HEK293 (cell line): Measurements from ENCODE around the gene PPP2R2D.

ENCODE experiments used
- CTCF ChIA-PET: fragments of 350-600 bp; formaldehyde crosslinking; extraction: SDS; loops from one replicate; lab custom pipeline; 2021; ENCODE audit warnings: antibody characterized with exemption; lab: Yijun Ruan, JAX
- POLR2A ChIA-PET: fragments of 300-600 bp; formaldehyde crosslinking; extraction: SDS; loops from one replicate; lab custom pipeline; 2020; ENCODE audit warnings: antibody characterized with exemption, inconsistent platforms; lab: Yijun Ruan, JAX
- H3K27ac ChIP-seq: fragments of 200-500 bp; sonication (Bioruptor generic); 2 replicates; pipeline ENCODE4 v1.5.1; 2014; ENCODE audit warnings: low read depth, low read length, control low read depth, inconsistent platforms; ENCODE audit errors: extremely low read depth
- H3K36me3 ChIP-seq, 2 experiments: fragments of 200-500 bp in 1 of 2; sonication (Bioruptor generic) in 1 of 2; 1 replicate in 1 of 2; 2 replicates in 1 of 2; pipeline ENCODE4 v1.5.1; 2014 to 2017; ENCODE audit warnings: inconsistent platforms in 2 of 2, low read length in 2 of 2; ENCODE audit not compliant: control insufficient read depth in 2 of 2, insufficient read depth in 1 of 2
- H3K4me1 ChIP-seq: fragments of 200-500 bp; sonication (Bioruptor generic); 2 replicates; pipeline ENCODE4 v1.5.1; 2014; ENCODE audit warnings: mild to moderate bottlenecking, low read length, inconsistent platforms; ENCODE audit not compliant: control insufficient read depth, insufficient read depth
- H3K4me3 ChIP-seq: 2 replicates; pipeline ENCODE4 v1.5.1; 2011; ENCODE audit warnings: low read depth, mild to moderate bottlenecking, control low read depth, low read length, moderate library complexity
- H3K9me3 ChIP-seq: fragments of 200-500 bp; sonication (Bioruptor generic); 2 replicates; pipeline ENCODE4 v1.5.1; 2014; ENCODE audit warnings: low read depth, low read length, inconsistent platforms; ENCODE audit not compliant: control insufficient read depth, insufficient read depth
- EGR2 ChIP-seq: fragments of 450-650 bp; formaldehyde crosslinking; IDR thresholded peaks from 2 replicates; pipeline ENCODE4 v1.5.1; 2016; ENCODE audit warnings: low read depth, missing biosample characterization, missing genetic modification characterization
- PRDM10 ChIP-seq: fragments of 450-650 bp; formaldehyde crosslinking; IDR thresholded peaks from 2 replicates; pipeline ENCODE4 v1.5.1; 2016; ENCODE audit warnings: missing biosample characterization, missing genetic modification characterization
- REST ChIP-seq: fragments of 450-650 bp; formaldehyde crosslinking; IDR thresholded peaks from 2 replicates; pipeline ENCODE4 v1.5.1; 2016; ENCODE audit warnings: missing biosample characterization, missing genetic modification characterization
- SCRT2 ChIP-seq: fragments of 450-650 bp; formaldehyde crosslinking; IDR thresholded peaks from 2 replicates; pipeline ENCODE4 v1.5.1; 2016; ENCODE audit warnings: missing biosample characterization, missing genetic modification characterization
- ZFHX2 ChIP-seq: fragments of 450-650 bp; formaldehyde crosslinking; conservative IDR thresholded peaks from 2 replicates; pipeline ENCODE4 v1.5.1; 2016; ENCODE audit warnings: missing biosample characterization, missing genetic modification characterization
- ZNF311 ChIP-seq: fragments of 450-650 bp; formaldehyde crosslinking; IDR thresholded peaks from 2 replicates; pipeline ENCODE4 v1.5.1; 2017; ENCODE audit warnings: missing biosample characterization, missing genetic modification characterization, borderline replicate concordance
- ZNF561 ChIP-seq: fragments of 450-650 bp; IDR thresholded peaks from 2 replicates; pipeline ENCODE4 v1.5.1; 2018; ENCODE audit warnings: missing biosample characterization, missing genetic modification characterization, borderline replicate concordance
- ZNF624 ChIP-seq: fragments of 450-650 bp; formaldehyde crosslinking; IDR thresholded peaks from 2 replicates; pipeline ENCODE4 v1.5.1; 2017; ENCODE audit warnings: missing biosample characterization, missing genetic modification characterization
- ZNF677 ChIP-seq: fragments of 450-650 bp; IDR thresholded peaks from 2 replicates; pipeline ENCODE4 v1.5.0; 2018; ENCODE audit warnings: missing biosample characterization, mild to moderate bottlenecking, missing genetic modification characterization, moderate library complexity

The PPP2R2D gene

GRCh38 chr10:131898061-131898460 lies 2.7 kb upstream of the PPP2R2D start:
- Histone ChIP-seq H3K4me3 (no peak overlapping the region), H3K9me3 (no peaks in the 10 kb centered on the region), H3K4me1 (peaks cover 8% of the 10 kb centered on the region), H3K27ac (no peak overlapping the region), H3K36me3 (peaks cover 3 to 8% of the 10 kb centered on the region in 2 experiments; a peak in 2 of 3 replicates)
- ChIA-PET CTCF (interaction anchor here (1.1 kb wide), 1 partner anchor 116 kb away, joined by 5 read pairs; no protein-coding TSS in a partner anchor), POLR2A (interaction anchor here (0.5 kb wide), 1 partner anchor 68 kb away, joined by 3 read pairs; no protein-coding TSS in a partner anchor)
- TF ChIP-seq PRDM10 (peak; percentile 65), ZNF561 (tag by site-specific recombination) (no peak), SCRT2 (no peak)

GRCh38 chr10:131898713-131899112 lies 2.1 kb upstream of the PPP2R2D start:
- POLR2A ChIA-PET: interaction anchor here (0.5 kb wide), 1 partner anchor 68 kb away, joined by 3 read pairs; no protein-coding TSS in a partner anchor
- peak; percentile 95 for TF ChIP-seq REST
- no peak for TF ChIP-seq ZNF677 (tag by site-specific recombination)
- Histone ChIP-seq H3K4me3 (no peak overlapping the region), H3K36me3 (peaks cover 3 to 11% of the 10 kb centered on the region in 2 experiments; a peak in 2 of 3 replicates), H3K9me3 (no peaks in the 10 kb centered on the region), H3K4me1 (peaks cover 12% of the 10 kb centered on the region), H3K27ac (no peak overlapping the region)
- CTCF ChIA-PET: interaction anchor here (0.6 to 2.1 kb wide), 4 partner anchors 9 to 124 kb away, joined by 3 to 16 read pairs (median 4); no protein-coding TSS in a partner anchor

GRCh38 chr10:131899116-131899690 lies 1.6 kb upstream of the PPP2R2D start:
- Histone ChIP-seq H3K27ac (no peak overlapping the region), H3K9me3 (no peaks in the 10 kb centered on the region)
- CTCF ChIA-PET: interaction anchor here (0.6 to 2.1 kb wide), 8 partner anchors 8 to 243 kb away, joined by 3 to 16 read pairs (median 4); no protein-coding TSS in a partner anchor
- TF ChIP-seq ZFHX2 (tag by site-specific recombination): peak; percentile 30
- TF ChIP-seq EGR2: 0 out of 2 replicates have a peak, but pooled peaks have one; percentile 19
- TF ChIP-seq ZNF624 (tag by site-specific recombination): no peak
- TF ChIP-seq ZNF311: no peak
- TF ChIP-seq, all 188 proteins: peak for 2
- H3K4me1 ChIP-seq: peaks cover 12% of the 10 kb centered on the region
- peaks cover 3 to 11% of the 10 kb centered on the region in 2 experiments; a peak in 2 of 3 replicates for H3K36me3 ChIP-seq
- POLR2A ChIA-PET: no interaction called here
- no peak overlapping the region for H3K4me3 ChIP-seq
